WTC11 (cell line): ENCODE results near the gene CCDC43. TPM values are rescaled to one million over a fixed set of nuclear protein-coding genes. Genes with fewer than 3 reads are reported as not detected.

Source experiments
- ATAC-seq: fragments of 200-7000 bp; cut with Tn5 transposase; 2 replicates; pipeline ENCODE4 v1.10.0; 2021; ENCODE audit warnings: mild to moderate bottlenecking, moderate library complexity
- CTCF ChIA-PET: fragments of 300-600 bp; sonication (Branson Sonifier 250); formaldehyde crosslinking; loops from one replicate; lab custom pipeline; 2021; ENCODE audit warnings: antibody characterized with exemption; lab: Charles Lee
- POLR2A ChIA-PET: fragments of 350-600 bp; sonication (Branson Sonifier 250); formaldehyde crosslinking; loops from one replicate; lab custom pipeline; 2021; ENCODE audit warnings: antibody characterized with exemption; lab: Charles Lee
- DNase-seq: peaks from one replicate; pipeline ENCODE4 v3.0.0; 2021; ENCODE audit warnings: low spot score
- H3K27ac Mint-ChIP-seq: 2 replicates; pipeline ENCODE4 v1.8.0; 2021; ENCODE audit warnings: mixed read lengths
- H3K27me3 Mint-ChIP-seq: 2 replicates; pipeline ENCODE4 v1.8.0; 2021; ENCODE audit warnings: low read depth, mild to moderate bottlenecking, moderate library complexity, mixed read lengths
- H3K36me3 Mint-ChIP-seq: 2 replicates; pipeline ENCODE4 v1.8.0; 2021; ENCODE audit warnings: mixed read lengths
- H3K4me1 Mint-ChIP-seq: 2 replicates; pipeline ENCODE4 v1.8.0; 2022; ENCODE audit warnings: mixed read lengths
- H3K4me3 Mint-ChIP-seq: 2 replicates; pipeline ENCODE4 v1.8.0; 2021; ENCODE audit warnings: mild to moderate bottlenecking, moderate library complexity, mixed read lengths
- H3K9me3 Mint-ChIP-seq: 2 replicates; pipeline ENCODE4 v1.8.0; 2021; ENCODE audit warnings: mixed read lengths
- CBFB ChIP-seq: sonication (generic); formaldehyde crosslinking; IDR thresholded peaks from 2 replicates; pipeline ENCODE4 v1.8.1; 2022; ENCODE audit warnings: mild to moderate bottlenecking, low read depth, missing genetic modification reagents
- CREM ChIP-seq: sonication (generic); formaldehyde crosslinking; IDR thresholded peaks from 2 replicates; pipeline ENCODE4 v1.8.1; 2022; ENCODE audit warnings: mild to moderate bottlenecking, missing genetic modification reagents, moderate library complexity
- FOXJ3 ChIP-seq: sonication (generic); formaldehyde crosslinking; IDR thresholded peaks from 2 replicates; pipeline ENCODE4 v1.9.0; 2021; ENCODE audit warnings: missing genetic modification reagents, mild to moderate bottlenecking, borderline replicate concordance
- HMGA2 ChIP-seq: fragments of 250-450 bp; sonication (Bioruptor Pico); IDR thresholded peaks from 2 replicates; pipeline ENCODE4 v1.4.0; 2021; ENCODE audit warnings: mild to moderate bottlenecking, moderate library complexity
- JAZF1 ChIP-seq: fragments of 250-450 bp; sonication (Bioruptor Pico); IDR thresholded peaks from 2 replicates; pipeline ENCODE4 v1.9.0; 2021; ENCODE audit warnings: moderate library complexity, mild to moderate bottlenecking, inconsistent platforms
- JUN ChIP-seq: sonication (generic); formaldehyde crosslinking; IDR thresholded peaks from 2 replicates; pipeline ENCODE4 v1.8.0; 2023; ENCODE audit warnings: mild to moderate bottlenecking, missing genetic modification reagents
- NFE2L1 ChIP-seq: sonication (generic); formaldehyde crosslinking; IDR thresholded peaks from 2 replicates; pipeline ENCODE4 v1.8.1; 2023; ENCODE audit warnings: missing genetic modification reagents
- NR3C1 ChIP-seq: sonication (generic); formaldehyde crosslinking; conservative IDR thresholded peaks from 2 replicates; pipeline ENCODE4 v1.8.1; 2023; ENCODE audit warnings: low read depth, mild to moderate bottlenecking, missing genetic modification reagents
- OVOL2 ChIP-seq: fragments of 250-450 bp; sonication (Bioruptor Pico); IDR thresholded peaks from 2 replicates; pipeline ENCODE4 v1.9.0; 2021; ENCODE audit warnings: mild to moderate bottlenecking, borderline replicate concordance
- TCF7 ChIP-seq: sonication (generic); formaldehyde crosslinking; IDR thresholded peaks from 2 replicates; pipeline ENCODE4 v1.8.0; 2022; ENCODE audit warnings: mild to moderate bottlenecking, low read depth, missing genetic modification reagents, moderate library complexity
- TEAD1 ChIP-seq: sonication (generic); formaldehyde crosslinking; IDR thresholded peaks from 2 replicates; pipeline ENCODE4 v1.8.0; 2022; ENCODE audit warnings: mild to moderate bottlenecking, missing genetic modification reagents
- TEAD4 ChIP-seq: sonication (generic); formaldehyde crosslinking; IDR thresholded peaks from 2 replicates; pipeline ENCODE4 v1.8.0; 2022; ENCODE audit warnings: mild to moderate bottlenecking, missing genetic modification reagents
- TP53 ChIP-seq: sonication (generic); formaldehyde crosslinking; IDR thresholded peaks from 2 replicates; pipeline ENCODE4 v1.8.1; 2023; ENCODE audit warnings: mild to moderate bottlenecking, missing genetic modification reagents
- ZBTB21 ChIP-seq: sonication (generic); formaldehyde crosslinking; IDR thresholded peaks from 2 replicates; pipeline ENCODE4 v1.8.1; 2023; ENCODE audit warnings: mild to moderate bottlenecking, missing genetic modification reagents, borderline replicate concordance
- ZNF121 ChIP-seq: sonication (generic); formaldehyde crosslinking; IDR thresholded peaks from 2 replicates; pipeline ENCODE4 v1.8.0; 2023; ENCODE audit warnings: missing genetic modification reagents
- ZNF232 ChIP-seq: sonication (generic); formaldehyde crosslinking; IDR thresholded peaks from 2 replicates; pipeline ENCODE4 v1.8.0; 2022; ENCODE audit warnings: mild to moderate bottlenecking, missing genetic modification reagents
- ZNF416 ChIP-seq: fragments of 250-450 bp; sonication (Bioruptor Pico); IDR thresholded peaks from 2 replicates; pipeline ENCODE4 v1.9.0; 2021; ENCODE audit warnings: mild to moderate bottlenecking, inconsistent platforms
- ZNF671 ChIP-seq: fragments of 250-450 bp; sonication (Bioruptor Pico); IDR thresholded peaks from 2 replicates; pipeline ENCODE4 v1.8.0; 2021; ENCODE audit warnings: mild to moderate bottlenecking
- total RNA-seq: library from RNA; stranded (reverse); gene quantifications from 3 replicates; pipeline ENCODE4 v1.2.3, GENCODE V29; 2021
- TF ChIP-seq, protein P1 (sequence below): sonication (generic); formaldehyde crosslinking; IDR thresholded peaks from 2 replicates; pipeline ENCODE4 v1.8.0; 2023; ENCODE audit warnings: mild to moderate bottlenecking, missing genetic modification reagents
- TF ChIP-seq, protein P2 (sequence below): sonication (generic); formaldehyde crosslinking; IDR thresholded peaks from 2 replicates; pipeline ENCODE4 v1.8.1; 2023; ENCODE audit warnings: mild to moderate bottlenecking, moderate library complexity, missing genetic modification reagents
- TF ChIP-seq, protein P3 (sequence below): sonication (generic); formaldehyde crosslinking; IDR thresholded peaks from 2 replicates; pipeline ENCODE4 v1.8.0; 2022; ENCODE audit warnings: mild to moderate bottlenecking, missing genetic modification reagents
- TF ChIP-seq, protein P4 (sequence below): sonication (generic); formaldehyde crosslinking; IDR thresholded peaks from 2 replicates; pipeline ENCODE4 v1.8.1; 2022; ENCODE audit warnings: mild to moderate bottlenecking, moderate library complexity, missing genetic modification reagents
- TF ChIP-seq, protein P5 (sequence below): sonication (generic); formaldehyde crosslinking; IDR thresholded peaks from 2 replicates; pipeline ENCODE4 v1.8.0; 2022; ENCODE audit warnings: mild to moderate bottlenecking, missing genetic modification reagents
- TF ChIP-seq, protein P6 (sequence below): sonication (generic); formaldehyde crosslinking; IDR thresholded peaks from 2 replicates; pipeline ENCODE4 v1.8.1; 2022; ENCODE audit warnings: mild to moderate bottlenecking, missing genetic modification reagents, moderate library complexity, borderline replicate concordance

Gene CCDC43
- total RNA-seq, 1 experiment from 2014 or later = 37.9 TPM

DNA sequence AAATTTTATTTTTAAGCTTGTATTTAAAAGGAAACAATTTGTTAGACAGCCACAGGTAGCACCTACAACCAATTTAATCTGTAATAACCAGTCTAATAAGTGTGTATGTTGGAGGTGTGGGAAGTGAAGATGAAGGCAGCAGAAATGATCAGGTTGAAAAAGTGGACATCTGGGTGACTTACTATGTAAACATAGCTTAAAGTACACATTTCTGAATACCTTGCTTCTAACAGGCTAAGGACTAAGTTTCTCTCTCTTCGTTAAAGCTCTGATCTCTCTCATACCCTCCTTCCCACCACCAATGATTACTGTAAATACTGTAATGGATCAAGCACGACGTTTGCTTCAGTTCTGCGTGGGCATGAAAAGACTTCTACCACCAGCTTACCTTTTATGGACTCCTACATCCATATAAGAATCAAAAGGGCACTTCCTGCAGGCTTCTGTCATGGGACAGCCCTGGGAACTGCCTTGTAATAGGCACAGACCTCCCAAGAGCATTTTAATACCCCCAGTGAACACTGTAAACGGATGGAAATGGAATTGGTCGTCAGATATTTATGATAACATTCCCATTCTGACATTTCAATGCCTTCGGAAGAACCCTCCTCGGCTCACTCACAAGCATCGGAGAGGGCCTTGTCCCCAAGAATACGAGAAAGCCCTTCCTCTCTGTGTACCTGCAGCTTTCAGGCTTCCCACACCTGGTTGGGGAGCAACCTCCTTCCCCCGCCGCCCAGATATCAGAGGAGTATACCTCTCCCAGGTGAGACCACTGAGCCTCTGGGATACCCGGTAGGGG, 700 bp downstream of the CCDC43 start:
- TF ChIP-seq, protein P1, sequence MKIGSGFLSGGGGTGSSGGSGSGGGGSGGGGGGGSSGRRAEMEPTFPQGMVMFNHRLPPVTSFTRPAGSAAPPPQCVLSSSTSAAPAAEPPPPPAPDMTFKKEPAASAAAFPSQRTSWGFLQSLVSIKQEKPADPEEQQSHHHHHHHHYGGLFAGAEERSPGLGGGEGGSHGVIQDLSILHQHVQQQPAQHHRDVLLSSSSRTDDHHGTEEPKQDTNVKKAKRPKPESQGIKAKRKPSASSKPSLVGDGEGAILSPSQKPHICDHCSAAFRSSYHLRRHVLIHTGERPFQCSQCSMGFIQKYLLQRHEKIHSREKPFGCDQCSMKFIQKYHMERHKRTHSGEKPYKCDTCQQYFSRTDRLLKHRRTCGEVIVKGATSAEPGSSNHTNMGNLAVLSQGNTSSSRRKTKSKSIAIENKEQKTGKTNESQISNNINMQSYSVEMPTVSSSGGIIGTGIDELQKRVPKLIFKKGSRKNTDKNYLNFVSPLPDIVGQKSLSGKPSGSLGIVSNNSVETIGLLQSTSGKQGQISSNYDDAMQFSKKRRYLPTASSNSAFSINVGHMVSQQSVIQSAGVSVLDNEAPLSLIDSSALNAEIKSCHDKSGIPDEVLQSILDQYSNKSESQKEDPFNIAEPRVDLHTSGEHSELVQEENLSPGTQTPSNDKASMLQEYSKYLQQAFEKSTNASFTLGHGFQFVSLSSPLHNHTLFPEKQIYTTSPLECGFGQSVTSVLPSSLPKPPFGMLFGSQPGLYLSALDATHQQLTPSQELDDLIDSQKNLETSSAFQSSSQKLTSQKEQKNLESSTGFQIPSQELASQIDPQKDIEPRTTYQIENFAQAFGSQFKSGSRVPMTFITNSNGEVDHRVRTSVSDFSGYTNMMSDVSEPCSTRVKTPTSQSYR (CRISPR knock-in tag) = no peak
- TF ChIP-seq FOXJ3 (CRISPR knock-in tag) (no peak), JAZF1 (CRISPR knock-in tag) (no peak), CBFB (no peak), TEAD1 (no peak), JUN (CRISPR knock-in tag) (no peak), ZNF416 (CRISPR knock-in tag) (no peak), TP53 (CRISPR knock-in tag) (no peak), CREM (CRISPR knock-in tag) (no peak), ZNF671 (no peak), ZBTB21 (CRISPR knock-in tag) (no peak), NFE2L1 (no peak), HMGA2 (no peak), ZNF232 (CRISPR knock-in tag) (no peak)
- TF ChIP-seq, protein P2, sequence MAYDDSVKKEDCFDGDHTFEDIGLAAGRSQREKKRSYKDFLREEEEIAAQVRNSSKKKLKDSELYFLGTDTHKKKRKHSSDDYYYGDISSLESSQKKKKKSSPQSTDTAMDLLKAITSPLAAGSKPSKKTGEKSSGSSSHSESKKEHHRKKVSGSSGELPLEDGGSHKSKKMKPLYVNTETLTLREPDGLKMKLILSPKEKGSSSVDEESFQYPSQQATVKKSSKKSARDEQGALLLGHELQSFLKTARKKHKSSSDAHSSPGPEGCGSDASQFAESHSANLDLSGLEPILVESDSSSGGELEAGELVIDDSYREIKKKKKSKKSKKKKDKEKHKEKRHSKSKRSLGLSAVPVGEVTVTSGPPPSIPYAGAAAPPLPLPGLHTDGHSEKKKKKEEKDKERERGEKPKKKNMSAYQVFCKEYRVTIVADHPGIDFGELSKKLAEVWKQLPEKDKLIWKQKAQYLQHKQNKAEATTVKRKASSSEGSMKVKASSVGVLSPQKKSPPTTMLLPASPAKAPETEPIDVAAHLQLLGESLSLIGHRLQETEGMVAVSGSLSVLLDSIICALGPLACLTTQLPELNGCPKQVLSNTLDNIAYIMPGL (CRISPR knock-in tag) = no peak
- TF ChIP-seq, protein P3, sequence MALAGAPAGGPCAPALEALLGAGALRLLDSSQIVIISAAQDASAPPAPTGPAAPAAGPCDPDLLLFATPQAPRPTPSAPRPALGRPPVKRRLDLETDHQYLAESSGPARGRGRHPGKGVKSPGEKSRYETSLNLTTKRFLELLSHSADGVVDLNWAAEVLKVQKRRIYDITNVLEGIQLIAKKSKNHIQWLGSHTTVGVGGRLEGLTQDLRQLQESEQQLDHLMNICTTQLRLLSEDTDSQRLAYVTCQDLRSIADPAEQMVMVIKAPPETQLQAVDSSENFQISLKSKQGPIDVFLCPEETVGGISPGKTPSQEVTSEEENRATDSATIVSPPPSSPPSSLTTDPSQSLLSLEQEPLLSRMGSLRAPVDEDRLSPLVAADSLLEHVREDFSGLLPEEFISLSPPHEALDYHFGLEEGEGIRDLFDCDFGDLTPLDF (CRISPR knock-in tag) = no peak
- TF ChIP-seq, protein P4, sequence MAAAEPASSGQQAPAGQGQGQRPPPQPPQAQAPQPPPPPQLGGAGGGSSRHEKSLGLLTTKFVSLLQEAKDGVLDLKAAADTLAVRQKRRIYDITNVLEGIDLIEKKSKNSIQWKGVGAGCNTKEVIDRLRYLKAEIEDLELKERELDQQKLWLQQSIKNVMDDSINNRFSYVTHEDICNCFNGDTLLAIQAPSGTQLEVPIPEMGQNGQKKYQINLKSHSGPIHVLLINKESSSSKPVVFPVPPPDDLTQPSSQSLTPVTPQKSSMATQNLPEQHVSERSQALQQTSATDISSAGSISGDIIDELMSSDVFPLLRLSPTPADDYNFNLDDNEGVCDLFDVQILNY (CRISPR knock-in tag) = no peak
- ATAC-seq = peak; percentile 20; the same call in 1 of the 2 replicates
- H3K4me1 Mint-ChIP-seq = peaks cover 16% of the 10 kb centered on the region
- H3K27me3 Mint-ChIP-seq = no peaks in the 10 kb centered on the region
- no peak for DNase-seq
- CTCF ChIA-PET = interaction anchor here (0.8 to 1.4 kb wide), 2 partner anchors 33 to 166 kb away, joined by 3 to 4 read pairs; partner anchors contain the start of gene MEIOC
- H3K36me3 Mint-ChIP-seq = peaks cover 1% of the 10 kb centered on the region
- H3K9me3 Mint-ChIP-seq = no peaks in the 10 kb centered on the region
- POLR2A ChIA-PET = interaction anchor here (0.6 kb wide), 1 partner anchor 352 kb away, joined by 5 read pairs; no protein-coding TSS in a partner anchor
- peak overlapping the region; percentile 96 for H3K27ac Mint-ChIP-seq
- peak overlapping the region; percentile 96 for H3K4me3 Mint-ChIP-seq

DNA sequence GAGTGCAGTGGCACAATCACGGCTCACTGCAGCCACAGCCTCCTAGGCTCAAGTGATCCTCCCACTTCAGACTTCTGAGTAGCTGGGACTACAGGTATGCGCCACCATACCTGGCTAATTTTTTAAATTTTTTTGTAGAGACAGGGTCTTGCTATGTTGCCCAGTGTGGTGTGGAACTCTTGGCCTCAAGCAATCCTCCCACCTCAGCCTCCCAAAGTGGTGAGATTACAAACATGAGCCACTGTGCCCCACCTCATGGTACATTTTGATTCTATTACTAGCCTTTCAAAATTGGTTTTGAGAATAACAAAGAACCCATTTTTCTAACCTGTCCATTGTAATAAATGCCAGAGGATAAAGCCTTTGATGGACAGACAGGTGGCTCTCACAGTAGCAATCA, 1.4 kb downstream of the CCDC43 start:
- ChIA-PET POLR2A (no interaction called here), CTCF (interaction anchor here (0.8 kb wide), 1 partner anchor 165 kb away, joined by 3 read pairs; no protein-coding TSS in a partner anchor)
- DNase-seq (no peak), ATAC-seq (no peak)
- Mint-ChIP-seq H3K9me3 (no peaks in the 10 kb centered on the region), H3K36me3 (peaks cover 8% of the 10 kb centered on the region), H3K4me1 (peaks cover 16% of the 10 kb centered on the region), H3K4me3 (peak overlapping the region; percentile 96), H3K27me3 (no peaks in the 10 kb centered on the region), H3K27ac (no peak overlapping the region)
- TF ChIP-seq NR3C1 (CRISPR knock-in tag) (no peak), OVOL2 (no peak), TEAD4 (no peak), ZNF121 (CRISPR knock-in tag) (peak; percentile 42; the same call in 1 of the 2 replicates), TCF7 (CRISPR knock-in tag) (no peak)
- TF ChIP-seq, protein P5, sequence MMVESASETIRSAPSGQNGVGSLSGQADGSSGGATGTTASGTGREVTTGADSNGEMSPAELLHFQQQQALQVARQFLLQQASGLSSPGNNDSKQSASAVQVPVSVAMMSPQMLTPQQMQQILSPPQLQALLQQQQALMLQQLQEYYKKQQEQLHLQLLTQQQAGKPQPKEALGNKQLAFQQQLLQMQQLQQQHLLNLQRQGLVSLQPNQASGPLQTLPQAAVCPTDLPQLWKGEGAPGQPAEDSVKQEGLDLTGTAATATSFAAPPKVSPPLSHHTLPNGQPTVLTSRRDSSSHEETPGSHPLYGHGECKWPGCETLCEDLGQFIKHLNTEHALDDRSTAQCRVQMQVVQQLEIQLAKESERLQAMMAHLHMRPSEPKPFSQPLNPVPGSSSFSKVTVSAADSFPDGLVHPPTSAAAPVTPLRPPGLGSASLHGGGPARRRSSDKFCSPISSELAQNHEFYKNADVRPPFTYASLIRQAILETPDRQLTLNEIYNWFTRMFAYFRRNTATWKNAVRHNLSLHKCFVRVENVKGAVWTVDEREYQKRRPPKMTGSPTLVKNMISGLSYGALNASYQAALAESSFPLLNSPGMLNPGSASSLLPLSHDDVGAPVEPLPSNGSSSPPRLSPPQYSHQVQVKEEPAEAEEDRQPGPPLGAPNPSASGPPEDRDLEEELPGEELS (CRISPR knock-in tag) = no peak
- TF ChIP-seq, protein P6, sequence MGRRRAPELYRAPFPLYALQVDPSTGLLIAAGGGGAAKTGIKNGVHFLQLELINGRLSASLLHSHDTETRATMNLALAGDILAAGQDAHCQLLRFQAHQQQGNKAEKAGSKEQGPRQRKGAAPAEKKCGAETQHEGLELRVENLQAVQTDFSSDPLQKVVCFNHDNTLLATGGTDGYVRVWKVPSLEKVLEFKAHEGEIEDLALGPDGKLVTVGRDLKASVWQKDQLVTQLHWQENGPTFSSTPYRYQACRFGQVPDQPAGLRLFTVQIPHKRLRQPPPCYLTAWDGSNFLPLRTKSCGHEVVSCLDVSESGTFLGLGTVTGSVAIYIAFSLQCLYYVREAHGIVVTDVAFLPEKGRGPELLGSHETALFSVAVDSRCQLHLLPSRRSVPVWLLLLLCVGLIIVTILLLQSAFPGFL = no peak
